Measurements from ENCODE around the gene SPTBN5.

DNA sequence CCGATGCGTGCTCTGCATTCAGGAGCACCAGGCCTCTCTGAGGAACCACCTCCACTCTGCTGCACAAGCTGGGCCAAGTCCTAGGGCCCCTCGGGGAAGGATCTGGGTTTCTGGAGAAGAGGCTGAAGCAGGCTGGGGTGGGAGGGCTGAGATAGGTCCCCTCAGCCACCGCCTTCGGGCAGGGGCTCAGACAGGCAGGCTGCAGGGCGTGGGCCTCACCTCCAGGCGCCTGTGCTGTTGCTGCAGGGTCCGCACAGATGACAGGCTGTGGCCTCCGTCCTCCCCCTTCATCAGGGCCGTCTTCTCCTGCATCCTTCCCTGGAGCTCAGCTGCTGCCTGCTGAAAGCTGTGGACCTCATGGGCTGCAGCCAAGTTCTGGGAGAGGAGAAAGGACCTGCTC is 40.0 kb downstream of the SPTBN5 start:
- TF ChIP-seq POLR2A (IDR thresholded peaks at IDR 0.05; ENCODE audit: low read length) (no peak), GATA1 (IDR thresholded peaks at IDR 0.05; ENCODE audit: low read depth, low read length) (no peak)

Data from erythroblast (primary cell).